Right hindlimb (tissue), 1 donor: ENCODE results near the gene DNAH3.
"Not testable (repeated sequence)": the region's sequence is repeated elsewhere in the genome, so short reads cannot be mapped to it uniquely, and the experiment has no call there.

Experiments used
- DNase-seq: peaks from one replicate; pipeline ENCODE4 v3.0.0-alpha.2; 2018

Gene DNAH3

GRCh38 chr16:20984019-20984418 is 166.6 kb downstream of the DNAH3 start:
- no peak for DNase-seq

GRCh38 chr16:20976576-20976975 is 174.1 kb downstream of the DNAH3 start:
- DNase-seq: no peak

- DNase-seq: not testable (repeated sequence)
Observed at GRCh38 chr16:20973201-20973600, 177.4 kb downstream of the DNAH3 start.

- no peak for DNase-seq
Observed at GRCh38 chr16:20971401-20971800, 179.2 kb downstream of the DNAH3 start.

GRCh38 chr16:20969386-20969785 is 181.3 kb downstream of the DNAH3 start:
- no peak for DNase-seq

GRCh38 chr16:20968765-20969164 is 181.9 kb downstream of the DNAH3 start:
- DNase-seq: no peak

GRCh38 chr16:20960899-20961298 is 189.7 kb downstream of the DNAH3 start:
- DNase-seq: no peak

- DNase-seq: no peak
Observed at GRCh38 chr16:20957153-20957552, 193.5 kb downstream of the DNAH3 start.

- DNase-seq: no peak
Observed at GRCh38 chr16:20956319-20956718, 194.3 kb downstream of the DNAH3 start.

- no peak for DNase-seq
Observed at GRCh38 chr16:20954574-20954973, 196.1 kb downstream of the DNAH3 start.

- DNase-seq: no peak
Observed at GRCh38 chr16:20952139-20952920, 198.3 kb downstream of the DNAH3 start.

- no peak for DNase-seq
Observed at GRCh38 chr16:20950294-20950693, 200.4 kb downstream of the DNAH3 start.

GRCh38 chr16:20949660-20950059 is 201.0 kb downstream of the DNAH3 start:
- DNase-seq: no peak

- DNase-seq: no peak
Observed at GRCh38 chr16:20948444-20948843, 202.2 kb downstream of the DNAH3 start.

GRCh38 chr16:20946015-20946629 is 204.5 kb downstream of the DNAH3 start:
- no peak for DNase-seq

GRCh38 chr16:20945575-20945875 is 205.1 kb downstream of the DNAH3 start:
- not testable (repeated sequence) for DNase-seq

- no peak for DNase-seq
Observed at GRCh38 chr16:20944861-20945574, 205.6 kb downstream of the DNAH3 start.

- DNase-seq: no peak
Observed at GRCh38 chr16:20942256-20942655, 208.4 kb downstream of the DNAH3 start.

- no peak for DNase-seq
Observed at GRCh38 chr16:20941636-20941926, 209.1 kb downstream of the DNAH3 start.

- no peak for DNase-seq
Observed at GRCh38 chr16:20940871-20941635, 209.6 kb downstream of the DNAH3 start.

- DNase-seq: no peak
Observed at GRCh38 chr16:20939611-20940010, 211.0 kb downstream of the DNAH3 start.

- DNase-seq: no peak
Observed at GRCh38 chr16:20938426-20938825, 212.2 kb downstream of the DNAH3 start.

GRCh38 chr16:20937736-20938135 is 212.9 kb downstream of the DNAH3 start:
- DNase-seq: no peak

GRCh38 chr16:20933589-20933988 is 217.1 kb downstream of the DNAH3 start:
- no peak for DNase-seq
